HFFc6 (cell line): Measurements from ENCODE around the gene SPHK1. TPM values are rescaled to one million over a fixed set of nuclear protein-coding genes. Genes with fewer than 3 reads are reported as not detected.

Experiments
- DNase-seq: peaks from one replicate; pipeline ENCODE4 v3.0.0-alpha.2; 2018
- H3K27ac Mint-ChIP-seq: 2 replicates; pipeline ENCODE4 v1.8.0; 2020; ENCODE audit warnings: mild to moderate bottlenecking, mixed read lengths
- H3K27me3 Mint-ChIP-seq: 2 replicates; pipeline ENCODE4 v1.8.0; 2021; ENCODE audit warnings: mild to moderate bottlenecking, moderate library complexity, mixed read lengths; ENCODE audit not compliant: insufficient read depth
- H3K36me3 Mint-ChIP-seq: 2 replicates; pipeline ENCODE4 v1.8.0; 2021; ENCODE audit warnings: low read depth, mixed read lengths
- H3K4me1 Mint-ChIP-seq: 2 replicates; pipeline ENCODE4 v1.8.0; 2020; ENCODE audit warnings: low read depth, mixed read lengths
- H3K4me3 Mint-ChIP-seq: 2 replicates; pipeline ENCODE4 v1.8.0; 2020; ENCODE audit warnings: mild to moderate bottlenecking, moderate library complexity, mixed read lengths
- H3K9me3 Mint-ChIP-seq: 2 replicates; pipeline ENCODE4 v1.8.0; 2020; ENCODE audit warnings: mild to moderate bottlenecking, mixed read lengths
- total RNA-seq, 6 experiments: library from RNA; stranded (reverse); fragmentation: NEBNext Ultra II Directional; extraction: Animal tissue kit (Norgen Biotek cat#: 25700); gene quantifications; 2 replicates in 1 of 6; 3 replicates in 5 of 6; pipeline ENCODE4 v1.2.3, GENCODE V29; 2021
- TF ChIP-seq, protein P1 (sequence below): fragments of 200-600 bp; sonication (generic); IDR thresholded peaks from 2 replicates; pipeline ENCODE4 v1.5.0; 2021; ENCODE audit warnings: antibody characterized with exemption, mild to moderate bottlenecking

Gene SPHK1
- total RNA-seq, 6 experiments from 2014 or later: 53.9 to 68.1 (median 55.7) TPM

DNA sequence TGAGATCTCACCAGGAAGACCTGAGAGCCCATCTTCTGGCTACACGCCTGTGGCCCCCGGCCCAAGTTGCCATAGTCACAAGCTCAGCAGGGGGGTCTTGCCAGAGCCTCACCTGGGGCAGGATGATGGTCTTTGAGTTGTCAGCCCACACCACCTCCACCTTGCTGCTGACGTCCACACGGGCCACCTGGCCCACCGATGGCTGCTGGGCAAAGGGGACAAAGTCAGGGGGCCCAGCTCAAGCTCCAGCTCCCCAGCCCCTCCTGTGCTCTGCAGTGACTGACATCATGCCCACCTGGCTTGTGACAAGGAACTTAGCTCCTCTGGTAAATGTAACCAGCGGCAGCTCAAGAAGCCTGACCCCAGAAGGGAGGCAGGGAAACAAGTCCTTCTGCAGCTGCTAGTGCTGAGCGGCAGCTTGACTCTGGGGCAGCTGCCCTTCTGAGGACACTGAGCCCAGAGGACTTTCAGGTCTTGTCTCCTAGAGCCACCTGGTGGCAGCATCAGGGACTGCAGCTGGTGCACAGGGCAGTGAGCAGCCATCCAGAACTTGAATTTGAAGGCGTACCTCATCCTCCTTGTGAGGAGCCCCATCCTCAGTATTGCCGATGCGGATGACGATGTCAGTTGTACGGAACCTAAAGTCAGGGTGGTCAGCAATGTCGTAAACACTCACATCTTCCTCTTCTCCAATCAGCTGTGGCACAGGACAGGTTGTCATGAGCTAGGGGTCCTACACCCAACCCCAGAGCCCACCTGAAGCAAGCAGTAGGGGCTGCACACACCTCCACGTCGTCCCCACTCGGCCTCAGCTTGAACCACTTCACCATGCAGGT is 13.5 kb downstream of the SPHK1 start:
- H3K27me3 Mint-ChIP-seq: no peaks in the 10 kb centered on the region; the same call in none of the 2 replicates
- no peak overlapping the region for H3K4me3 Mint-ChIP-seq
- TF ChIP-seq, protein P1, sequence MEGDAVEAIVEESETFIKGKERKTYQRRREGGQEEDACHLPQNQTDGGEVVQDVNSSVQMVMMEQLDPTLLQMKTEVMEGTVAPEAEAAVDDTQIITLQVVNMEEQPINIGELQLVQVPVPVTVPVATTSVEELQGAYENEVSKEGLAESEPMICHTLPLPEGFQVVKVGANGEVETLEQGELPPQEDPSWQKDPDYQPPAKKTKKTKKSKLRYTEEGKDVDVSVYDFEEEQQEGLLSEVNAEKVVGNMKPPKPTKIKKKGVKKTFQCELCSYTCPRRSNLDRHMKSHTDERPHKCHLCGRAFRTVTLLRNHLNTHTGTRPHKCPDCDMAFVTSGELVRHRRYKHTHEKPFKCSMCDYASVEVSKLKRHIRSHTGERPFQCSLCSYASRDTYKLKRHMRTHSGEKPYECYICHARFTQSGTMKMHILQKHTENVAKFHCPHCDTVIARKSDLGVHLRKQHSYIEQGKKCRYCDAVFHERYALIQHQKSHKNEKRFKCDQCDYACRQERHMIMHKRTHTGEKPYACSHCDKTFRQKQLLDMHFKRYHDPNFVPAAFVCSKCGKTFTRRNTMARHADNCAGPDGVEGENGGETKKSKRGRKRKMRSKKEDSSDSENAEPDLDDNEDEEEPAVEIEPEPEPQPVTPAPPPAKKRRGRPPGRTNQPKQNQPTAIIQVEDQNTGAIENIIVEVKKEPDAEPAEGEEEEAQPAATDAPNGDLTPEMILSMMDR: peak; percentile 99
- H3K4me1 Mint-ChIP-seq: no peaks in the 10 kb centered on the region
- H3K27ac Mint-ChIP-seq: no peak overlapping the region; the same call in 1 of the 2 replicates
- no peaks in the 10 kb centered on the region for H3K9me3 Mint-ChIP-seq
- peaks cover 21% of the 10 kb centered on the region for H3K36me3 Mint-ChIP-seq
- peak; percentile 81 for DNase-seq

DNA sequence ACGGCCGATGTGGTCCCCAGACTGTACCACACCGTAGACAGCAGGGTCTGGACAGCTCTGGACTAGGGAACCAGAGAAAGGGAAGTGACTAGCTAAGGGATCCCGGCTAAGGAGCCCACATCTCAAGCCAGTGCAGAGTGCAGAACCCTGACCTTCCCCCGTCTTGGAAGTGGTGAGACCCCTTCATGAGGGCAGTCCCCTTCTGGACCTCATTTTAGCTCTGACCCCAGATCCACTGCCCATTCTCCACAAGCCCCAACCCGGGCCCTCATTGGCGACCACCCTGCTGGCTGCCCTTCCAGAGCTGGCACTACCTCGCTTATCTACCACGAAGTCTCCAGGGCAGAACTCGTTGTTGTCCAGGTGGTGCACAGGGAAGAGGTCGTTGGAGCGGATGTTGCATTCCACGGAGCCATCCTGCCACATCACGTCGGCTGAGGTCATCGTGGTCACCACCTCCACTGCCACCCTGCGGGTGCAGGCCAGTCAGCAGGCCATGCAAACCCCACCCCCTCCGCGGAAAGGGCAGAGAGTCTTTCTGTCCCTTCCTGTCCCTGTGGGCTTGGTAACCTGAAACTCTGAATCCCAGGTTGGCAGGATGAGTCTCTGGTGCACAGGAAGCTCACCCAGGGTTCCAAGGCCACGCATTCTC is 14.2 kb downstream of the SPHK1 start:
- no peak for DNase-seq

DNA sequence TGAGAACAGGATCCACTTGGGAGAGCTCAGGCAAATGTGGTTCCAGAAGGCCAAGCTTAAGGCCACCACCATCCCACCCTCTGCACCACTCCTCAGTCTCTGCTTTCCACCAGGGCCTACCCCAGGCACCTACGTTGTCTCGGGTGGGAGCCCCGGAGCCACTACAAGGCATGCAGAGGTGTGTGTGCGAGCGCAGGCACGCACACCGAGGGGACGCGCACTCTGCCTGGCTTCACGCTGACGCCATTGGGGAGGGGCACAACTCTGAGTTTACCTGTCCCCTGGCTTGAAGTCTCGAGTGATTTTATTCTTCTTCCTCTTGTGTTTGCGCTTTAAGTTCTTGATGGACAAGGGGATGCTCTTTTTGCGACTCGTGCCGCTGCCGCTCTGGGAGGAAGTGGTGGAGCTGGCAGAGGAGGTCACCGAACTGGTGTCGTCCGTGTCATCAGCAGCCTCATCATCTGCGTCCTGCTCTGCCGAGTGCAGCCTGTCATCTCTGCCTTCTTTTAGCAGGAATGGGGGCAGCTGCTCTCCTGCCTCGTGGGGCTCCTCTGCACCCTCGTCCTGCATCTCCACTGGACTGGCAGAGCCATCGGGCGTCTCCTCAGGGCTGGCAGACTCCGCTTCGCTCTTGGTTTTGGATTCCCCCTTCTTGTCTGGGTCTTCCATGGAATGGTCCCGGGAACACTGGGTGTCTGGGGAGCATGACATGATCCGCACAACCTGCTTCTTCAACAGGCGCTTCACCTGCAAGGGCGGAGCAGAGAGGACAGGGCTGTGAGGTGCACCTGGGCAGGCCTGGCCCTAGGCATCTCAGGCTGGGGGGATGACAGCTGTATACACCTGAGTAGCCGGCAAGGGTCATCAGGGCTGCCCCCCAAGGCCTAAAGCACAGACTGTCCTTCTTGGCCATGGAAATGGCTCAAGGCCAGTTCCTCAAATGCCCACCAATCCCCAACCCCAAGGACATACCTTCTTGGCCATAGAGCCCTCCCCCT is 15.1 kb downstream of the SPHK1 start:
- Mint-ChIP-seq H3K27ac (no peak overlapping the region), H3K36me3 (peaks cover 32% of the 10 kb centered on the region), H3K9me3 (no peaks in the 10 kb centered on the region), H3K4me1 (no peaks in the 10 kb centered on the region), H3K4me3 (no peak overlapping the region), H3K27me3 (no peaks in the 10 kb centered on the region; the same call in none of the 2 replicates)
- TF ChIP-seq, protein P1: no peak
- DNase-seq: no peak

More for the DNA sequence above, 14.2 kb downstream of the SPHK1 start:
- TF ChIP-seq, protein P1: no peak
- Mint-ChIP-seq H3K36me3 (peaks cover 24% of the 10 kb centered on the region), H3K27me3 (no peaks in the 10 kb centered on the region; the same call in none of the 2 replicates), H3K4me1 (no peaks in the 10 kb centered on the region), H3K4me3 (no peak overlapping the region), H3K27ac (no peak overlapping the region), H3K9me3 (no peaks in the 10 kb centered on the region)

DNA sequence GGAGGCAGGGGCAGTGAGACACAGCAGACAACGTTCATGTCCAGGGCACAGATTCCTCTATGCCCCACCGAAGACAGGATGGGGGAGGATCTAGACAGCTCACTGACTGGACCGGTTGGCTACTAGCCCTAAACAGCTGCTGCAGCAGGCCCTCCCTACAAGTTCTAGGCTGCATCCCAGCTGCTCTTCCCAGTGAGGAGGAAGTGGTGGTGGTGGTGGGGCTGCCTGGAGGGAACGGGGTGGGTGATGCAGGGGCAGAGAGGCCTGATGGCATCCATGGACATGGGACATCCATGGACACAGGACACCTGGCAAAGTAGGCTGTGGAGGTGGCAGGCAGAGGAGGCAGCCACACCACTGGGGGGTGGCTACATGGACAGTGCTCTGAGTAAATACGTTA is 18.3 kb downstream of the SPHK1 start:
- H3K36me3 Mint-ChIP-seq: peaks cover 33% of the 10 kb centered on the region
- TF ChIP-seq, protein P1: no peak
- H3K27me3 Mint-ChIP-seq: no peaks in the 10 kb centered on the region; the same call in none of the 2 replicates
- H3K9me3 Mint-ChIP-seq: no peaks in the 10 kb centered on the region
- DNase-seq: no peak
- no peak overlapping the region for H3K27ac Mint-ChIP-seq
- no peaks in the 10 kb centered on the region for H3K4me1 Mint-ChIP-seq
- H3K4me3 Mint-ChIP-seq: no peak overlapping the region

DNA sequence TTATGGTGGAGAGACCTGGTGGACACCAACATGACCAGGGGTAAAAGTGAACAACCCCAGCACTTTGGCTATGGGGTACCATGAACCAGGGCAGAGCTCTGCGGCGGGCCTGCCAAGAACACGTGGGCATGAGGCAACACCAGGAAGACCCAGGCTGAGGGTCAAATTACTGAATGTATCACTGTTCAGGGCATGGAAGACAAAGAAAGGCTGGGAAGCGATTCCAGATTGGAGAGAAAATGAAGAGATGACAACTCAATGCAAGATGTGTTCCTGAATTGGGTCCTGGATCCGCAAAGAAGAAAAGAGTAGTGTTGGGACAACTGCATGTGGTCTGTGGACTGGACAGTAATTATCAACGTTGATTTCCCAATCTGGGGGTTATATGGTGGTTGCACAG is 19.8 kb downstream of the SPHK1 start:
- Mint-ChIP-seq H3K4me3 (no peak overlapping the region), H3K36me3 (peaks cover 26% of the 10 kb centered on the region), H3K4me1 (no peaks in the 10 kb centered on the region), H3K9me3 (no peaks in the 10 kb centered on the region), H3K27me3 (no peaks in the 10 kb centered on the region; the same call in none of the 2 replicates), H3K27ac (no peak overlapping the region)
- TF ChIP-seq, protein P1: no peak
- no peak for DNase-seq
